ENCODE data around the gene TLR1.
"Not testable (repeated sequence)": the region's sequence is repeated elsewhere in the genome, so short reads cannot be mapped to it uniquely, and the experiment has no call there.

TLR1 gene

GRCh38 chr4:38775326-38775725 lies 29.3 kb downstream of the TLR1 start:
- no peak for DNase-seq (ENCODE audit: low read depth in 3 of 3, low spot score in 1 of 3)

DNA sequence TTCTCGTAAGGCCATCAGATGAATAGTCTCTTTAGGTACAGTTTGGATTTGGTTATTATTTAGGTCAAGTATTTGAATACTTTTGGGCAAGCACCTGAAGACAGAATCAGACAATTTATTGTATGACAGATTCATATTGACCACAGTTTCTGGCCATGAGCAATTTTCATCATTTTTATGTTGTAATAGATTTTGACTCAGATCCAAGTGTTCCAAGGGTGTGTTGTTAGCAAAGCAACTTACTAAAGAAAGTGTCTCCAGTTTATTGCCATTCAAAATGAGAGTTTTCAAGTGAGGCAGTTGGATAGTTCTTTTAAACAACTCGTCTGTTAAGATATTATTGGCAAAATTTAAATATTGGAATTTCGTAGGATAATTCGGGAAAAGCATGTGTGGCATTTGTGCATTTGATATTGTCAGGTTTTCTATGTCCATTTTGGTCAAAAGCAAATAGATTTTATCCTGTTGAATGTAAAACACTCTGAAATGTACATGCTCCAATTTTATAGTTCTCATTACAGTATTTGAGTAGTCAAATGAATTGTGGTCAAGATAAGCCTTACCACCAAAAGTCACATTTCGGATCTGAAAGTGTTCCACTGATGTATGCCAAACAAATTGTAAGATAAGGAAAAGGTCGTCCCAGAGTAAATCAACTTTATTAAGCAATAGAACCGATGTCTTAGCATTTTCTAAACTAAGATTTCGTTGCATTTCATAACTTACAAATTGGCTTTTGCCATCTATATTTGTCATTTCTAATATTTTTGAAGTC lies 30.2 kb downstream of the TLR1 start:
- DNase-seq (ENCODE audit: low read depth in 3 of 3, low spot score in 1 of 3), result no peak

DNA sequence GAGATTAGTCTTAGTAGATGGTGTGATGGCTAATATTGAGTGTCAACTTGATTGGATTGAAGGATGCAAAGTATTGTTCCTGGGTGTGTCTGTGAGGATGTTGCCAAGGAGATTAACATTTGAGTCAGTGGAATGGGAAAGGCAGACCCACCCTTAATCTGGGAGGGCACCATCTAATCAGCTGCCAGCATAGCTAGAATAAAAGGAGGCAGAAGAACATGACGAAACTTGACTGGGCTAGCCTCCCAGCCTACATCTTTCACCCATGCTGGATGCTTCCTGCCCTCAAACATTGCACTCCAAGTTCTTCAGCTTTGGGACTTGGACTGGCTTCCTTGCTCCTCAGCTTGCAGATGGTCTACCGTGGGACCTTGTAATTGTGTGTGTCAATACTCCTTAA lies 34.3 kb downstream of the TLR1 start:
- DNase-seq (ENCODE audit: low read depth in 3 of 3, low spot score in 1 of 3), result not testable (repeated sequence)

GRCh38 chr4:38769857-38770256 lies 34.7 kb downstream of the TLR1 start:
- no peak for DNase-seq (ENCODE audit: low read depth in 3 of 3, low spot score in 1 of 3)

- DNase-seq (ENCODE audit: low read depth in 3 of 3, low spot score in 1 of 3), result no peak
Observed at GRCh38 chr4:38769441-38769840, 35.1 kb downstream of the TLR1 start.

DNA sequence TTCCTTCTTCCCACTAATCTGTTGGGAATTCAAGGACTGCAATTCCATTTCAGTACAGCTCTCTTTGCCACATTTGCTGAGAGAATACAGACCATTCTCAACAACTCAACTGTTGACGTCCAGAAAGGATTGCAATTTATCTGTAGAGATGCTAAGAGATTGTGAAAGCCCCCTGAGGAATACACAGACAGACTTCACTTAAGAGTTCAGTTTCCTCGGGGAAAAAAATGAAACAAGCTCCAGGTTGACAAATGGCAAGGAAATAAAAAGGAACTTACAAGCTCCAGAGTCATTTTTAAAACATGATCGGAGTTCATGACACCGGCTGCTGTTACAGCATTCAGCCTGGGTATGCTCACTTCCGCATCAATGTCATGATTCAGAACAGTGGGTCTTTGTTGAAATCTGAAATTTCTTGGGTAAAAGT lies 35.6 kb downstream of the TLR1 start:
- DNase-seq (ENCODE audit: low read depth in 3 of 3, low spot score in 1 of 3), result no peak

- not testable (repeated sequence) for DNase-seq (ENCODE audit: low read depth in 3 of 3, low spot score in 1 of 3)
Observed at GRCh38 chr4:38766940-38767339, 37.7 kb downstream of the TLR1 start.

GRCh38 chr4:38765382-38765781 lies 39.2 kb downstream of the TLR1 start:
- no peak for DNase-seq (ENCODE audit: low read depth in 3 of 3, low spot score in 1 of 3)

DNA sequence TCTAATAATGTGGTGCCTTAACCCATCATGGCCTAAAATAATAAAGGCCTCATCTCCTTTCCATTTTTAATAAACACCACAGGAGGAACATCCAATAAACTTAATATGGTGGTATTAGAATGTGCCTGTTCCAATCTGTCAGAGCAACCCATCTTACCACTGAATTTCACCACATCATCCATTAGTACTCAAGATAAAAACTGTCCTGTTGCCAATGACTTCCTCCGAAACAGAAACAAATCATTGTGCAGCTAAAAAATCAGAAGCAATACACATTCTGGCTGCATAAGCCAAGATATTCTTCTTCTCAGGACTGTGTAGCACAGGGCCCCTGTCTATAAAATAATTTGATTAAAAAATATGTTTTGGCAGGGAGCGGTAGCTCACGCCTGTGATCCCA lies 40.3 kb downstream of the TLR1 start:
- no peak for DNase-seq (ENCODE audit: low read depth in 3 of 3, low spot score in 1 of 3)

DNA sequence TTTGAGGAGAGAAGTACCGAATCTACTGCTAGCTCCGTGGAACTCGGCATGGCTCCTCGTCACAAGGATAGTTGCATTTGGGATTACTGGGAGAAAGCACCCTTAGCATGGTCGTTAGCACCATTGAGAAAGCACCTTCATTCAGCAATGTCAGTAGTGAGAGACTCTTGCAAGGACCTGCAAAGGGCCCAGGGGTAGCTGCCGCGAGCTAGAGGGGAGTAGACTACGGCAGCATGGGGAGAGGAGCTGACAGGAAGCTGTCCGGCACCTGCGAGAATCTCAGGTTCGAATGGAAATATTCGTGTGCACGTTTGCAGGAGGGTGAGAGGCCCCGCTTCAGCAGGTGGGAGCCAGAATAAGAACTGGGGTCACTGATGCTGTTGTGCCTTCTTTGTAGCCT lies 42.0 kb downstream of the TLR1 start:
- DNase-seq (ENCODE audit: low read depth in 3 of 3, low spot score in 1 of 3), result no peak

DNA sequence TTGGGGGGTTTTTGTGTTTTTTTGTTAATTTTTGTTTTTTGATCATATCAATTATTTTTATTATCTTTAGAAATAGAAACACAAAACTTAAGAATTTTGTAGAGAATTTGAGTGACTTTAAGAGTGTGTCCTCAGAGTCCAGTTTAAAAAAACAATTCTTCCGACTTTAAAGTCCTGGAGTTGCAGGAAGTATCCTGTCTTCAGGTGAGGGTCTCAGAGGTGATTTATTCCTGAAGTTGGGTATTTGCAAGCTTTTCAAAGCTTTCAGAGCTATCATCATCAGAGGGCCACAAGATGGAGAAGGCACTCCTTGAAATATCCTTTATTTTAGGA lies 44.8 kb downstream of the TLR1 start:
- no peak for DNase-seq (ENCODE audit: low read depth in 3 of 3, low spot score in 1 of 3)

GRCh38 chr4:38759113-38759789 lies 45.3 kb downstream of the TLR1 start:
- peak; percentile 19 to 37 (median 26) for DNase-seq (ENCODE audit: low read depth in 3 of 3, low spot score in 1 of 3)

DNA sequence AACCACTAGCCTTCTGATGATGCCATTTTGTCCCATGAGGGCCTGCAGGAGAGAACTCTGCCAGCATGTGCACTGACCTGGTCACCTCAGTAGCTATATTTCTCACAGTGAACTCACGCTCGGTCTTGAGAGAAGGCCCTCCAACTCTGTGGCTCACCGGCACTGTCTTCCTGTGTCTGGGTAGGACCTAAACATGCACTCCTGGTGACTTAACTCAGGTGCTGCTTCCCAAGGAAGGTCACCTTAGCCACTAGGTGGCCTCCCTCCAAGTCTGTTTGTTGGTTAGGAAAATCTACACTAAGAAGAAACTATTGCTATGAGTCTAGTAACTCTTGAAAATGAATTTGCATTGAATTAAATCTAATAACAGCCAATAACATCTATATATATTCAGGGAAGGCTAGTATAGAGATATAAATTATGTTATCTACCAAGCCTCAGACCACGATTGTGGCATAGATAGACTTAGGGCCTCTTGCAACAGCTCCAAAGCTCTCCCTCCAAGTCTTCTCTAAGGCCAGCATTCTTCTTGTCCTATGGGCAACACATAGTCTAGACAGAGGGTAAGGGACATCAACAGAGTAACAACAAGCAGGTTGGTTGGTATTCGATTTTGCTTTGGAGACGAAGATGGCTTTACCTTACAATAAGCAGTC lies 46.5 kb downstream of the TLR1 start:
- no peak for DNase-seq (ENCODE audit: low read depth in 3 of 3, low spot score in 1 of 3)

- DNase-seq (ENCODE audit: low read depth in 3 of 3, low spot score in 1 of 3), result no peak
Observed at GRCh38 chr4:38752941-38753806, 51.4 kb downstream of the TLR1 start.

- DNase-seq (ENCODE audit: low read depth in 3 of 3, low spot score in 1 of 3), result no peak
Observed at GRCh38 chr4:38752372-38752940, 52.1 kb downstream of the TLR1 start.

DNA sequence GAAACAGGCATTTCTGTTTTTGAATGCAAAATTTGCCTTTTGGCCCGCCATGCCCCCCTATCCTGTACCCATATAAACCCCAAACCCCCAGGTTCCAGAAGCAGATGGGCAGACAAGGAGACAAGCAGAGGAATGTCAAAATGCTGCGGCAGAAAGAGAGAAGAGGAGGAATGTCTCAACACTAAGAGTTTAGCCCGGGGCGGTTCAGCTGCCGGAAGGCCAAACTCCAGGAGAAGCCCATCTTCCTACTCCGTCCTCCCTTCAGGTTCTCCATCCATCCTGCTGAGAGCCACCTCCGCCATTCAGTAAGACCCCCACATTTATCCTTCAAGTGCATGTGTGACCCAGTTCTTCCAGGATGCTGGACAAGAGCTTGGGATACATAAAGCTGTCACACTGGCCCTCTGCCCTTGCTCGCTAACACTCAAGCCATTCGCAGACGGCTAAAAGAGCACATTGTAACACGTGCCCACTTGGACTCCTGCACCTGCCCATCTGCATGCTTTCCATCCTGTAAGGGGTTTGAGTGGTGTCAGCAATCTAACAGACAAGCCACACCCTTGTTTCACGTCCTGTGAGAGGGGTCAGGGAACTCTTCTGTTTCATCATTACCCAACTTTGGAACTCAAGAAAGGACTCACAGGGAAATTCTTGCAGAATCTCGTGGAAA lies 53.1 kb downstream of the TLR1 start:
- no peak for DNase-seq (ENCODE audit: low read depth in 3 of 3, low spot score in 1 of 3)

DNA sequence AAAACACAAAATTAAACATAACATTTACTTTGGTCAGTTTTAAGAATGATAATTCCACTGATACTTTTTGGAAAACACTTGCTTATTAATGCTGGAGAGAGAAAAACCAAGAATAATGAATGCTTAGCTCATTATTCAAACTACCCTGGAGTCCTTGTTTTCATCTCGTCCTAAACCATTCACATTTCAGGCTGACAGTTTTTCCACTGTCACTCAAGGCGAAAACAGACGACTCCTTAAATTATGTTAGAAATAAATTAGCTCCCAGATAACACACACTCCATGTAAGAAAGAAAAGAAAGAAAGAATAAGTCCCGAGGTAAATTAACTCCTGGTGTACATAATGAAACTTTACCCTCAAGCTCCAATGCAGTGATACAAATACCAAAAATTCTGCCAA lies 55.3 kb downstream of the TLR1 start:
- no peak for DNase-seq (ENCODE audit: low read depth in 3 of 3, low spot score in 1 of 3)

GRCh38 chr4:38747629-38748028 lies 57.0 kb downstream of the TLR1 start:
- DNase-seq (ENCODE audit: low read depth in 3 of 3, low spot score in 1 of 3), result no peak

Data from stimulated activated CD4-positive, alpha-beta T cell treated with anti-CD3 and anti-CD28 coated beads, TNF-alpha, amount 100 ng/mL, for 1 hour (primary cell).